Neural cell (in vitro differentiated cells): ENCODE measurements around the gene CELF4.

Experiments
- EP300 ChIP-seq: fragments of 450-650 bp; conservative IDR thresholded peaks from 2 replicates; pipeline ENCODE4 v1.6.1; 2014; ENCODE audit warnings: antibody characterized with exemption, mild to moderate bottlenecking, moderate library complexity; ENCODE audit not compliant: poor library complexity, severe bottlenecking
- EZH2 ChIP-seq: fragments of 200-600, 300-800 bp; shearing (Covaris generic), sonication (generic); IDR thresholded peaks from 2 replicates; pipeline ENCODE4 v1.6.1; 2014; ENCODE audit warnings: antibody characterized with exemption, low read length, borderline replicate concordance, mild to moderate bottlenecking; ENCODE audit not compliant: insufficient read depth, poor library complexity, severe bottlenecking
- MXI1 ChIP-seq: fragments of 450-650 bp; conservative IDR thresholded peaks from 2 replicates; pipeline ENCODE4 v1.6.1; 2014; ENCODE audit warnings: antibody characterized with exemption, mild to moderate bottlenecking; ENCODE audit not compliant: poor library complexity, severe bottlenecking
- POLR2AphosphoS5 ChIP-seq: IDR thresholded peaks from 2 replicates; pipeline ENCODE4 v1.6.1; 2012
- RAD21 ChIP-seq: fragments of 450-650 bp; conservative IDR thresholded peaks from 2 replicates; pipeline ENCODE4 v1.6.1; 2014; ENCODE audit warnings: antibody characterized with exemption, mild to moderate bottlenecking, moderate library complexity
- SMC3 ChIP-seq: fragments of 450-650 bp; conservative IDR thresholded peaks from 2 replicates; pipeline ENCODE4 v1.6.1; 2014; ENCODE audit warnings: antibody characterized with exemption, mild to moderate bottlenecking, moderate library complexity; ENCODE audit not compliant: poor library complexity
- TAF1 ChIP-seq: IDR thresholded peaks from 2 replicates; pipeline ENCODE4 v1.6.1; 2012; ENCODE audit warnings: low read depth
- TF ChIP-seq, protein P1 (sequence below): fragments of 450-650 bp; IDR thresholded peaks from 2 replicates; pipeline ENCODE4 v1.5.1; 2014; ENCODE audit warnings: antibody characterized with exemption, mild to moderate bottlenecking, moderate library complexity; ENCODE audit not compliant: poor library complexity, severe bottlenecking
- TF ChIP-seq, protein P2 (sequence below): IDR thresholded peaks from 2 replicates; pipeline ENCODE4 v1.6.1; 2012; ENCODE audit warnings: borderline replicate concordance

DNA sequence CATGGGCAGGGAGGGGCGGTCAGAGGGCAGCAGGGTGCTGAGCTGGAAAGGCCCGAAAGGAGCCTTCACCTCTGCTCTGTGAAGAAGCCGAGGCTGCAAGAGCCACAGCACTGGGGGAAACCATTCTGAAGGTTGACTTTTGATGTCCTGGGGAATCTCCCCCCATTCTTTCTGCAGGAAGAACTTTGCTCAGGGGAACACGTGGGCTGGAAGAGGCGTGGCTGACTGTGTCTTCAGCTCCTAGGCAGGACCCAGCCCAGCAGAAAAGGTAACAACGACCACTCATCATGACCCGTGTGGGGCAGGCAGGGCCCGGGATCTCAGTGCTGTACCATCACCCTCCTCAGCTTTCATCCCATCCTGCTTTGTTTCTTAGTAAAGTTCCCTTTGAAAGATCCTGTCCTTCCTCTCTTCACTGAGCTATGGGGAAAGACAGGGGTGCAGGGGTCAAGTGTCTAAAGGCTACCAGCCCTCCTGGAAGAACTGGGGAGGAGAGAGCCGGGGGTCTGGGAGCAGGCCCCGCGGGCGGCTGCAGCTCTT, 312.7 kb downstream of the CELF4 start:
- TF ChIP-seq POLR2AphosphoS5, result no peak
- TF ChIP-seq, protein P1, sequence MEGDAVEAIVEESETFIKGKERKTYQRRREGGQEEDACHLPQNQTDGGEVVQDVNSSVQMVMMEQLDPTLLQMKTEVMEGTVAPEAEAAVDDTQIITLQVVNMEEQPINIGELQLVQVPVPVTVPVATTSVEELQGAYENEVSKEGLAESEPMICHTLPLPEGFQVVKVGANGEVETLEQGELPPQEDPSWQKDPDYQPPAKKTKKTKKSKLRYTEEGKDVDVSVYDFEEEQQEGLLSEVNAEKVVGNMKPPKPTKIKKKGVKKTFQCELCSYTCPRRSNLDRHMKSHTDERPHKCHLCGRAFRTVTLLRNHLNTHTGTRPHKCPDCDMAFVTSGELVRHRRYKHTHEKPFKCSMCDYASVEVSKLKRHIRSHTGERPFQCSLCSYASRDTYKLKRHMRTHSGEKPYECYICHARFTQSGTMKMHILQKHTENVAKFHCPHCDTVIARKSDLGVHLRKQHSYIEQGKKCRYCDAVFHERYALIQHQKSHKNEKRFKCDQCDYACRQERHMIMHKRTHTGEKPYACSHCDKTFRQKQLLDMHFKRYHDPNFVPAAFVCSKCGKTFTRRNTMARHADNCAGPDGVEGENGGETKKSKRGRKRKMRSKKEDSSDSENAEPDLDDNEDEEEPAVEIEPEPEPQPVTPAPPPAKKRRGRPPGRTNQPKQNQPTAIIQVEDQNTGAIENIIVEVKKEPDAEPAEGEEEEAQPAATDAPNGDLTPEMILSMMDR, result no peak
- TF ChIP-seq EZH2, result no peak
- no peak for TF ChIP-seq MXI1
- no peak for TF ChIP-seq SMC3
- TF ChIP-seq EP300, result no peak
- TF ChIP-seq, protein P2, sequence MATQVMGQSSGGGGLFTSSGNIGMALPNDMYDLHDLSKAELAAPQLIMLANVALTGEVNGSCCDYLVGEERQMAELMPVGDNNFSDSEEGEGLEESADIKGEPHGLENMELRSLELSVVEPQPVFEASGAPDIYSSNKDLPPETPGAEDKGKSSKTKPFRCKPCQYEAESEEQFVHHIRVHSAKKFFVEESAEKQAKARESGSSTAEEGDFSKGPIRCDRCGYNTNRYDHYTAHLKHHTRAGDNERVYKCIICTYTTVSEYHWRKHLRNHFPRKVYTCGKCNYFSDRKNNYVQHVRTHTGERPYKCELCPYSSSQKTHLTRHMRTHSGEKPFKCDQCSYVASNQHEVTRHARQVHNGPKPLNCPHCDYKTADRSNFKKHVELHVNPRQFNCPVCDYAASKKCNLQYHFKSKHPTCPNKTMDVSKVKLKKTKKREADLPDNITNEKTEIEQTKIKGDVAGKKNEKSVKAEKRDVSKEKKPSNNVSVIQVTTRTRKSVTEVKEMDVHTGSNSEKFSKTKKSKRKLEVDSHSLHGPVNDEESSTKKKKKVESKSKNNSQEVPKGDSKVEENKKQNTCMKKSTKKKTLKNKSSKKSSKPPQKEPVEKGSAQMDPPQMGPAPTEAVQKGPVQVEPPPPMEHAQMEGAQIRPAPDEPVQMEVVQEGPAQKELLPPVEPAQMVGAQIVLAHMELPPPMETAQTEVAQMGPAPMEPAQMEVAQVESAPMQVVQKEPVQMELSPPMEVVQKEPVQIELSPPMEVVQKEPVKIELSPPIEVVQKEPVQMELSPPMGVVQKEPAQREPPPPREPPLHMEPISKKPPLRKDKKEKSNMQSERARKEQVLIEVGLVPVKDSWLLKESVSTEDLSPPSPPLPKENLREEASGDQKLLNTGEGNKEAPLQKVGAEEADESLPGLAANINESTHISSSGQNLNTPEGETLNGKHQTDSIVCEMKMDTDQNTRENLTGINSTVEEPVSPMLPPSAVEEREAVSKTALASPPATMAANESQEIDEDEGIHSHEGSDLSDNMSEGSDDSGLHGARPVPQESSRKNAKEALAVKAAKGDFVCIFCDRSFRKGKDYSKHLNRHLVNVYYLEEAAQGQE, result no peak
- no peak for TF ChIP-seq RAD21
- TF ChIP-seq TAF1, result no peak
